Activated T-helper 1 cell treated with anti-CD3 and anti-CD28 coated beads, Interleukin-12 subunit alpha, Interleukin-12 subunit beta, Interleukin-2, Interleukin-4 antibody, amounts not matched to agents 30 ng/mL and 10 ng/mL and 1 ng/mL, durations not matched to agents 14 hours and 24 hours and 36 hours (primary cell): Measurements from ENCODE around the gene LYRM1. TPM values are rescaled to one million over a fixed set of nuclear protein-coding genes. Genes with fewer than 3 reads are reported as not detected.
A peak's percentile ranks its signal among the peaks of the same experiment; 100 is the strongest.

ENCODE experiments used
- DNase-seq: peaks from one replicate; pipeline ENCODE4 v3.0.0; 2021; ENCODE audit warnings: low spot score
- H3K27ac Mint-ChIP-seq: one replicate; pipeline ENCODE4 v1.8.0; 2021; ENCODE audit warnings: mild to moderate bottlenecking, mixed read lengths
- H3K27me3 Mint-ChIP-seq: one replicate; pipeline ENCODE4 v1.8.0; 2022; ENCODE audit warnings: mild to moderate bottlenecking, moderate library complexity, mixed read lengths; ENCODE audit not compliant: insufficient read depth
- H3K36me3 Mint-ChIP-seq: one replicate; pipeline ENCODE4 v1.8.0; 2021; ENCODE audit warnings: low read depth, mixed read lengths
- H3K4me1 Mint-ChIP-seq: one replicate; pipeline ENCODE4 v1.8.0; 2021; ENCODE audit warnings: low read depth, mixed read lengths
- H3K4me3 Mint-ChIP-seq: one replicate; pipeline ENCODE4 v1.8.0; 2021; ENCODE audit warnings: mild to moderate bottlenecking, moderate library complexity, mixed read lengths
- H3K9me3 Mint-ChIP-seq: one replicate; pipeline ENCODE4 v1.8.0; 2021; ENCODE audit warnings: mixed read lengths
- intact Hi-C: fragments of 100-400 bp; cut with micrococcal nuclease; formaldehyde crosslinking; loops from one replicate; pipeline ENCODE4 v1.15.1; 2024
- total RNA-seq: library from RNA; stranded (reverse); gene quantifications from 2 replicates; pipeline ENCODE4 v1.2.3, GENCODE V29; 2022

LYRM1 gene
- total RNA-seq, 1 donor from 2014 or later: 23.7 TPM

- DNase-seq: no peak
- Mint-ChIP-seq H3K36me3 (peaks cover 42% of the 10 kb centered on the region), H3K4me3 (peak overlapping the region; percentile 90), H3K9me3 (no peaks in the 10 kb centered on the region), H3K4me1 (peaks cover 67% of the 10 kb centered on the region), H3K27ac (peak overlapping the region; percentile 100), H3K27me3 (no peaks in the 10 kb centered on the region)
- intact Hi-C loops: loop anchor here (1.0 kb wide), 1 partner anchor 15 kb away; no protein-coding TSS in a partner anchor
These were observed 1.5 kb upstream of the LYRM1 start for GRCh38 chr16:20899071-20899470.

- Mint-ChIP-seq H3K9me3 (no peaks in the 10 kb centered on the region), H3K27me3 (no peaks in the 10 kb centered on the region), H3K4me3 (peak overlapping the region; percentile 90), H3K4me1 (peaks cover 73% of the 10 kb centered on the region), H3K36me3 (peaks cover 42% of the 10 kb centered on the region), H3K27ac (peak overlapping the region; percentile 100)
- intact Hi-C loops: loop anchor here (1.0 to 2.0 kb wide), 9 partner anchors 12 to 1291 kb away; partner anchors contain the start of genes ERI2, REXO5 and THUMPD1
- no peak for DNase-seq
These were observed 883 bp upstream of the LYRM1 start for GRCh38 chr16:20899477-20900298.

- Mint-ChIP-seq H3K27ac (peak overlapping the region; percentile 100), H3K9me3 (no peaks in the 10 kb centered on the region), H3K36me3 (peaks cover 43% of the 10 kb centered on the region), H3K4me1 (peaks cover 78% of the 10 kb centered on the region), H3K27me3 (no peaks in the 10 kb centered on the region), H3K4me3 (peak overlapping the region; percentile 90)
- intact Hi-C loops: loop anchor here (2.0 kb wide), 1 partner anchor 1290 kb away; no protein-coding TSS in a partner anchor
- DNase-seq: no peak
These were observed 481 bp downstream of the LYRM1 start for GRCh38 chr16:20901068-20901435.

- peak; percentile 8 for DNase-seq
- peaks cover 45% of the 10 kb centered on the region for H3K36me3 Mint-ChIP-seq
- H3K4me3 Mint-ChIP-seq: peak overlapping the region; percentile 90
- H3K27me3 Mint-ChIP-seq: no peaks in the 10 kb centered on the region
- intact Hi-C loops: loop anchor here (2.0 kb wide), 1 partner anchor 1289 kb away; no protein-coding TSS in a partner anchor
- no peaks in the 10 kb centered on the region for H3K9me3 Mint-ChIP-seq
- H3K27ac Mint-ChIP-seq: peak overlapping the region; percentile 100
- peaks cover 83% of the 10 kb centered on the region for H3K4me1 Mint-ChIP-seq
These were observed 1.0 kb downstream of the LYRM1 start for GRCh38 chr16:20901436-20902112.

GRCh38 chr16:20902426-20902825 lies 1.9 kb downstream of the LYRM1 start:
- H3K4me1 Mint-ChIP-seq: peaks cover 78% of the 10 kb centered on the region
- no peaks in the 10 kb centered on the region for H3K9me3 Mint-ChIP-seq
- no peaks in the 10 kb centered on the region for H3K27me3 Mint-ChIP-seq
- peaks cover 38% of the 10 kb centered on the region for H3K36me3 Mint-ChIP-seq
- peak overlapping the region; percentile 90 for H3K4me3 Mint-ChIP-seq
- no peak for DNase-seq
- H3K27ac Mint-ChIP-seq: peak overlapping the region; percentile 100
- intact Hi-C loops: no loop called here

- intact Hi-C loops: no loop called here
- no peaks in the 10 kb centered on the region for H3K27me3 Mint-ChIP-seq
- peak overlapping the region; percentile 47 for H3K4me3 Mint-ChIP-seq
- H3K9me3 Mint-ChIP-seq: no peaks in the 10 kb centered on the region
- no peak overlapping the region for H3K27ac Mint-ChIP-seq
- H3K36me3 Mint-ChIP-seq: peaks cover 31% of the 10 kb centered on the region
- no peak for DNase-seq
- H3K4me1 Mint-ChIP-seq: peaks cover 76% of the 10 kb centered on the region
These were observed 2.7 kb downstream of the LYRM1 start for GRCh38 chr16:20903116-20903898.

GRCh38 chr16:20903899-20904506 lies 3.4 kb downstream of the LYRM1 start:
- peak overlapping the region; percentile 64 for H3K27ac Mint-ChIP-seq
- intact Hi-C loops: no loop called here
- no peaks in the 10 kb centered on the region for H3K9me3 Mint-ChIP-seq
- peak overlapping the region; percentile 17 for H3K4me3 Mint-ChIP-seq
- H3K36me3 Mint-ChIP-seq: peaks cover 30% of the 10 kb centered on the region
- no peaks in the 10 kb centered on the region for H3K27me3 Mint-ChIP-seq
- H3K4me1 Mint-ChIP-seq: peaks cover 76% of the 10 kb centered on the region
- DNase-seq: no peak

GRCh38 chr16:20904507-20905081 lies 4.0 kb downstream of the LYRM1 start:
- Mint-ChIP-seq H3K27me3 (no peaks in the 10 kb centered on the region), H3K9me3 (no peaks in the 10 kb centered on the region), H3K27ac (peak overlapping the region; percentile 64), H3K4me3 (peak overlapping the region; percentile 17), H3K36me3 (peaks cover 30% of the 10 kb centered on the region), H3K4me1 (peaks cover 76% of the 10 kb centered on the region)
- DNase-seq: peak; percentile 14
- intact Hi-C loops: no loop called here

GRCh38 chr16:20905576-20905975 lies 5.0 kb downstream of the LYRM1 start:
- H3K4me1 Mint-ChIP-seq: peaks cover 85% of the 10 kb centered on the region
- no peak overlapping the region for H3K27ac Mint-ChIP-seq
- no peaks in the 10 kb centered on the region for H3K9me3 Mint-ChIP-seq
- no peak overlapping the region for H3K4me3 Mint-ChIP-seq
- H3K27me3 Mint-ChIP-seq: no peaks in the 10 kb centered on the region
- intact Hi-C loops: no loop called here
- H3K36me3 Mint-ChIP-seq: peaks cover 30% of the 10 kb centered on the region
- no peak for DNase-seq

- H3K27ac Mint-ChIP-seq: peak overlapping the region; percentile 9
- DNase-seq: no peak
- H3K4me1 Mint-ChIP-seq: peaks cover 89% of the 10 kb centered on the region
- H3K4me3 Mint-ChIP-seq: no peak overlapping the region
- intact Hi-C loops: no loop called here
- no peaks in the 10 kb centered on the region for H3K27me3 Mint-ChIP-seq
- no peaks in the 10 kb centered on the region for H3K9me3 Mint-ChIP-seq
- peaks cover 23% of the 10 kb centered on the region for H3K36me3 Mint-ChIP-seq
These were observed 6.0 kb downstream of the LYRM1 start for GRCh38 chr16:20906341-20907255.

GRCh38 chr16:20910781-20911321 lies 10.3 kb downstream of the LYRM1 start:
- H3K36me3 Mint-ChIP-seq: peaks cover 9% of the 10 kb centered on the region
- peaks cover 54% of the 10 kb centered on the region for H3K4me1 Mint-ChIP-seq
- H3K9me3 Mint-ChIP-seq: no peaks in the 10 kb centered on the region
- intact Hi-C loops: loop anchor here (1.0 to 2.0 kb wide), 2 partner anchors 11 to 28 kb away; partner anchors contain the start of genes DCUN1D3 and LYRM1
- H3K27ac Mint-ChIP-seq: peak overlapping the region; percentile 78
- no peak for DNase-seq
- H3K4me3 Mint-ChIP-seq: peak overlapping the region; percentile 6
- H3K27me3 Mint-ChIP-seq: no peaks in the 10 kb centered on the region
